Right renal pelvis (tissue), 4 donors: ENCODE data around the gene ERCC8. TPM values are rescaled to one million over a fixed set of nuclear protein-coding genes. Genes with fewer than 3 reads are reported as not detected.
"Not testable (repeated sequence)": the region's sequence is repeated elsewhere in the genome, so short reads cannot be mapped to it uniquely, and the experiment has no call there.

Experiments used
- DNase-seq, 4 donors: peaks; one replicate each; pipeline ENCODE4 v3.0.0-alpha.2; 2013; ENCODE audit warnings: low read depth in 4 of 4, low spot score in 3 of 4, missing footprints in 1 of 4
- polyA plus RNA-seq, 4 donors: library from polyadenylated mRNA; unstranded; fragments of 120-200 nt; gene quantifications; one replicate each; pipeline ENCODE4 v1.2.1, GENCODE V29; 2013; ENCODE audit not compliant: insufficient read length in 4 of 4

ERCC8 gene
- 10 to 100 TPM; 20.0 to 28.0 (median 24.3) TPM for polyA plus RNA-seq

GRCh38 chr5:60944904-60945812 lies at the start of gene ERCC8, which contains the start of gene NDUFAF2:
ERCC8 (minus strand) TSS chr5:60945070; CDS start chr5:60945008, 62 bp downstream.
NDUFAF2 (plus strand) TSS chr5:60945205; CDS start chr5:60945256, 51 bp downstream.
- DNase-seq, result peak; percentile 84 to 90 (median 88)

DNA sequence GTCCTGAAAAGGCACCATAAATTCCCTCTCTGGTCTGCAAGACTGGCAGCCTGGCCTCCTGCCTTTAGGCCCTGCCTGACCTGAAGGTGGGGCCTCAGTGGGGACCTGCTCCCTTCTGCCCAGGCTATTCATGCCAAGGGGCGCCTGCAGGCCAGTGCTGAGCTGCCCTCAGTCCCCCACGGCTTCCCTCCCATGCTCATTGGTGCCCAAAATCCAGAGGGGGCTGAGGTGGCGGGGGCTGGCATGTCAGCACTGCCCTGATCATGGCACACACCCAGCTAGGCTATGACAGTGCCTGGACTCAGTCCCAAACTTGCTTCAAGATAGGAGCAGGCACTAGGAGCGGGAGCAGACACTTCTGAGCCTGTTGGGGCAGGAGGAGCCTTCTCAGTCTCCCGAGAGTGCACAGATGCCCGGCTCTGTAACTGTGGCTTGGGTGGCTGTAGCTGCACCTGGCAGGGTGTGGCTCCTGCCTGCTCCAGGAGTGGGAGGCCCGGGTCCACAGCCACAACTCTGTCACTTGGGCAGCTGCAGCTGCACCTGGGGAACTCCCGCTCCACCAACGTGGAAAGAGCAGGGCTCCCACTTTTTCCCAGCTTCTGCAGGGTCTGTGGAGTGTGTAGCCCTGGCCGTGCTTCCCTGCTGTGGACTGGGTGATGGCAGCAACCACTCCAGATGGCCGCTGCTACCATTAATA lies 49.2 kb upstream of the ERCC8 start:
- DNase-seq, result no peak

GRCh38 chr5:60993425-60993824 lies 48.6 kb upstream of the ERCC8 start:
- no peak for DNase-seq

GRCh38 chr5:60992871-60993270 lies 48.0 kb upstream of the ERCC8 start:
- DNase-seq, result no peak

DNA sequence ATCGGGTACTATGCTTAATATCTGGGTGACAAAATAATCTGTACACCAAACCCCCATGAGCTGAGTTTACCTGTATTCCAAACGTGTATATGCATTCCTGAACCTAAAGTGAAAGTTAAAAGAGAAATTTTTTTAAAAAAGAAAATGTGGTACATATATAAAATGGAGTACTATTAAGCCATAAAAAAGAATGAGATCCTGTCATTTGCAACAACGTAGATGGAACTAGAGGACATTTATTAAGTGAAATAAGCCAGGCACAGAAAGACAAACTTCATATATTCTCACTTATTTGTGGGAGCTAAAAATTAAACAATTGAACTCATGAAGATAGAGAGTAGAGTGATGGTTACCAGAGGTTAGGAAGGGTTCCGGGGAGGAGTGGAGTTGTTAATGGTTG lies 44.9 kb upstream of the ERCC8 start:
- DNase-seq, result no peak

GRCh38 chr5:60982127-60982526 lies 37.3 kb upstream of the ERCC8 start:
- DNase-seq, result not testable (repeated sequence)

- no peak for DNase-seq
Observed at GRCh38 chr5:60980511-60980910, 35.6 kb upstream of the ERCC8 start.

GRCh38 chr5:60978968-60979367 lies 34.1 kb upstream of the ERCC8 start:
- DNase-seq, result no peak

GRCh38 chr5:60977956-60978737 lies 33.3 kb upstream of the ERCC8 start:
- DNase-seq, result no peak

DNA sequence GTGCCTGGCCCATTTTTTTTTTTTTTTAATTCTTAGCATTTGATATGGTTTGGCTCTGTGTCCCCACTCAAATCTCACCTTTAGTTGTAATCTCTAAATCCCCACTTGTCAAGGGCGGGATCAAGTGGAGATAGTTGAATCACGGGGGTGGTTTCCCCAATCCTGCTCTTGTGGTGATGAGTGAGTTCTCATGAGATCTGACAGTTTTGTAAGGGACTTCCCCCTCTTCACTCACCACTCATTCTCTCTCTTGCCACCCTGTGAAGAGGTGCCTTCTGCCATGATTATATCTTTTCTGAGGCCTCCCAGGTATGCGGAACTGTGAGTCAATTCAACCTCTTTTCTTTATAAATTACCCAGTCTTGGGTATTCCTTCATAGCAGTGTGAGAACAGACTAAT lies 27.4 kb upstream of the ERCC8 start:
- DNase-seq, result no peak

- no peak for DNase-seq
Observed at GRCh38 chr5:60961685-60962084, 16.8 kb upstream of the ERCC8 start.

DNA sequence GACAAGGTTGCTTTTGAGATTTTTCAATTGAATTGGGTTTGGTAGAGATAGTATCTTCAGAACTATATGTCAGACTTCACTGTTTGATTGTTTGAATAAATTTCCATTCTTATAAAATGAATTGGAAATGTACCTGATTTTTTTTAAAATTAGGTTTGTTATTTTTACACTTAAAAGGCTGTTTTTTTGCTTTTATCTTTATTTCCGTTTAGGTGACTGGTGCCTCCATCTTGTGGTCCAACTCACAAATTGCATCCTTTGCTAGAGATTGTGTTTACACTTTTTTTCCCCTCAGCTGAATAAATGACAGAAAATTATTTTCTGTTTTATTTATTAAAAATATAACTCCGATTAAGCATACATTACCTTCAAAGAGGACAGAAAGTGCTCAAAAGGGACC lies 15.7 kb upstream of the ERCC8 start:
- DNase-seq, result no peak

DNA sequence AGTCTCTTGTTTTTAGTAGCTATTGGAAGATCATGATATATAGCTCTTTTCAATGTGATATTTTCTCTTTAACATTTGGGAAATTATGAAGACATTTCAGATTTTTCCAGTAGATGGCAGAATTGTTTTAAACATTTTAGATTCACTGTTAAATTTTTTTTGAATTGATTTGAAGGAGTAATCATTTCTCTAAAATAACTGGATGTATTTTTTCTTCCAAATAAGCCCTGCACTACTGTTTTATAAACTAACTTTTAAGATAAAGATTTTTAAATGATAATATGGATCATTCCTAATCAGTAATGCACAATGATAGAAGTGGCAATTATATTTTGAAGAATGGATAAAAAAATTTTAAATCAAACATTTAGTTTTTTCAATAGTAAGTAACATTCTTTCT lies 14.3 kb upstream of the ERCC8 start:
- DNase-seq, result no peak

DNA sequence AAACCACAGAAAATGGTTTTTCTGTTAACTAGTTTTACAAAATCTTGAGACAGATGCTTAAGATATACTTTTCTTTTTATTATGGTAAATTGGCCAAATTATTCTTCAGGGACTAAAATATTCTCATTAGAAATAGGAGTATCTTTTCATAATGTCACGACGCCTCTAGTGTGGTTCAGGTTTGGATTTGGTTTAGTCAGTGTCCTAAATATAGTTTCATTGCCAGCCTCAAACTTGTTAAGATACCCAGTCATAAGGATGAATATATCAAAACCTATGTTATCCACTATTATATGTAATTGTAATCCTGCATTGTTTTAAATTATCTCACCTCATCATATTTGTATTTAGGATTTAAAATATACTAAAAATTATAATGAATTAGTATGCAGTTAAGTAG lies 13.8 kb upstream of the ERCC8 start:
- DNase-seq, result no peak

DNA sequence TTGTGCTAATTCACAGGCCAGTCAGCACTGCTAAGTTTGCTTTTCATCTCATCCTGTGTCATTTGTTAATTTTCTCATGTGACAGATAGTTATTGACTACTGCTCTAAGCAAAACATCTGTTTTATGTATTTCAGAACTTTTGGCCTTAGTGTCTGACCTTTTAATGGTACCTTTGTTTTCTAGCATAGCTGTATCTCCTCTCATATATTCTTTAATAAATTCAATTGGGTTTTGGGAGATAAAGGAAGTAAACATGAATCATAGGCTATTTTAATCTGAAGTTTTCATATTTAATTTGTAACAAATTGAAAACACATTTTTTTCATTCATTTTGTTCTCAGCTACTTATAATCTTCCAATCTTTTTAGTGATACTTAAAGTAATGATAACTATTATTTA lies 13.2 kb upstream of the ERCC8 start:
- no peak for DNase-seq

GRCh38 chr5:60955239-60955638 lies 10.4 kb upstream of the ERCC8 start:
- no peak for DNase-seq

DNA sequence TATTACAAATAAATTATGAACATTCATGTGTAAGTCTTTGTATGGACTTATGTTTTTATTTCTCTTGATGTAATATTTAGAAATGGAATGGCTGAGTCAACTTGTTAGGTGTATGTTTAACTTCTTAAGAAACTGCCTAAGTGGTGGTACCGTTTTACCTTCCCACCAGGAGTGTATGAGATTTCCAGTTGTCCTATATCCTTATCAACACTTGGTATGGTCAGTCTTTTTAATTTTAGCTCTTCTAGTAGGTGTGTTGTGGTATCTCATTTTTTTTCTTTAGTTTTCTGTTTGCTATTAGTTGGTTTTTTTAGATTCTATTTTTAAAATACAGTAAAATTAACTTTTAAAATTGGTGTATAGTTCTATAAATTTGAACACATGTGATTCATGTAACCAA lies 3.9 kb upstream of the ERCC8 start:
- DNase-seq, result no peak

DNA sequence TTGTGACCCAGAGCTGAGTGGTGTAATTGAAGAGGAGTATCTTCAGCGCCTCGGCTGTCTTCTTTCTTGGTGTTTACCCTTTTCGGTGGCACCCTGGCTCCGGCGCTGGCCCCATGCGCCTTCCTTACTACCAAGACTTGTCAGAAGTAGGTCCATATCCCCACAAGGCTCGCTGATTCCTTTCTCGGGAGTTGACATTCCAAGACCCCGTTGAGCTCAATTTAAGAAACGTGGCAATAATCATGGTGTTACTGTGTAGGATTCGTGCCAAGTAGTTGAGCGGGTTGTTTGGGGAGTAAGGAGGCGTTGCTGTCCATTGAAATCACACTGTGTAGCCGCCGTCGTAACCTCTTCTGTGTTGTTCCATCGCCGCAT lies 930 bp upstream of the ERCC8 start:
- DNase-seq, result peak; percentile 14 to 43 (median 30)

DNA sequence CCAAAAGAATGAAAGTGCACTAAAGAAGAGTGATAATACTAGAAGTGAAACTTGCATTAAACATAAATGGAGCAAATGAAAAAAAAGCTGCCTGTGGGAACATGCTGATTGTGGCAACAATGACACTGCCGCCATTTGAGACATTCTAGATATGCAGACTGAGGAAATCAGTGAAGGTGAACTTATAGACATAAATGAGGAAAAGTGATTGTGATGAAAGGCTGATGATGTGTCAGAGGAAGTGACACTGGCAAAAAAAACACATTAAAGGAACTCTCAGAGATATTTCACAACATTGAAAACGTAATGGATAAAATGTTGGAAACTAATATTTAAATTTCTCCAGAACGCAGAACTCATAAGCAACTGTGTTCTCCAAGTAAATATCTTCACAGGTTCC lies 1.2 kb downstream of the ERCC8 start:
- DNase-seq, result no peak

DNA sequence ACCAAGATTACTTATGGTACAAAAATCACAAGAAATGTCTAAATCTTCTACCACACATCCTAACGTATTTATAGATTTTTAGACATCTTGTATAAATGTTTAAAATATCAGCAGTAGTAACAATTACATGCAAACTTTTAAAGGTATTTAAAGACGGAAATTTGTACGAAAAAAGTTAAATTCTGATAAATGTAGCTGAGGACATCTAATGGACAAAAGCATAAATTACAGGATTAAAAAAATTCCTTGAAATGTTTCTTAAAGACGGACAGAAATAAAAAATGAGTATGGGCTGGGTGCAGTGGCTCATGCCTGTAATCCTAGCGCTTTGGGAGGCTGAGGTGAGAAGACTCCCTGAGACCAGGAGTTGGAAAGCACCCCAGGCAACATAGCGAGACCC lies 15.8 kb downstream of the ERCC8 start:
- DNase-seq, result no peak

- DNase-seq, result no peak
Observed at GRCh38 chr5:60927450-60927849, 17.4 kb downstream of the ERCC8 start.
